ENCODE measurements around the gene DLGAP1.

Gene DLGAP1

DNA sequence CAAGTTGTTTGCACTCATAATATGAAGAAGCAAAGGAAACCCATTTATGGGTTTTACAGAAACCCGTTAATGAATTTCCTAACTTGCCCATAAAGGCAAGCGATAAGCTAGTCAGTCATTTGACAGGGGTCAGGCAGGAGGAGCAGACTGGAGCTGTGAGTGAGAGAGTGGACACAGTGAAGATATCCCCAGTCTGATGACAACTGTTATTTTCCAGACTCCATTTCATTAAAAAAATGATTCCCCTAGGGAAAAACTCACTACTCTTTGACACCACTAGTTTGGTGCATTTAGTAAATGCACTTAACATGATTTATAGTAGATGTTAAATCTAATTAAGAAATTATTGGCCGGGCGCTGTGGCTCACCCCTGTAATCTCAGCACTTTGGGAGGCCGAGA is 924.3 kb downstream of the DLGAP1 start:
- H3K4me1 ChIP-seq (ENCODE audit: control insufficient read depth, insufficient read depth, low read length), result no peaks in the 10 kb centered on the region
- no peaks in the 10 kb centered on the region for H3K36me3 ChIP-seq (ENCODE audit: control insufficient read depth in 2 of 2, insufficient read depth in 2 of 2, low read length in 2 of 2)
- H3K4me3 ChIP-seq (ENCODE audit: low read length in 2 of 2), result no peak overlapping the region
- H3K9ac ChIP-seq (ENCODE audit: low read length in 2 of 2), result no peak overlapping the region
- no peak overlapping the region for H3K27ac ChIP-seq (ENCODE audit: low read length)
- H3K9me3 ChIP-seq (ENCODE audit: control insufficient read depth in 2 of 2, low read length in 2 of 2), result peaks cover 0 to 3% of the 10 kb centered on the region in 2 donors
- H3K27me3 ChIP-seq (ENCODE audit: control insufficient read depth in 1 of 2, insufficient read depth in 2 of 2, low read length in 2 of 2), result no peaks in the 10 kb centered on the region

DNA sequence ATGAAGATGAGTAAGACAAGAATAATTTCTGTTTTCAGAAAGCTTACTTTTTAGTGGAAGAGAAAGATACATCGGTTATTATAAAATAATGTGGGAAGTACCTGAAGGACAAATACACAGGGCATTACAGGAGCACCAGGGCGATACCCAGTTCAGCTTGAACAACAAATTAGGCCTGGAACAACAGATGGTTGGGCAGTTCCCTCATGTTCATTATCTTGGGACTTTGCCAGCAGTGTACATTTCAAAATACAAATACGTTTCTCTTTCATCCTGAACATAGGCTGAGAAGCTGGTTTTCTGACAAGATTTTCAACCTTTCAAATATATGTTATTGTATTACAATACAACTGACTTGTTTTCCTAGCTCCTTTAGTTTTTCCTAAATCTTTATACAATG is 925.5 kb downstream of the DLGAP1 start:
- no peak overlapping the region for H3K4me3 ChIP-seq (ENCODE audit: low read length in 2 of 2)
- H3K27me3 ChIP-seq (ENCODE audit: control insufficient read depth in 1 of 2, insufficient read depth in 2 of 2, low read length in 2 of 2), result no peaks in the 10 kb centered on the region
- no peak overlapping the region for H3K27ac ChIP-seq (ENCODE audit: low read length)
- H3K9ac ChIP-seq (ENCODE audit: low read length in 2 of 2), result no peak overlapping the region
- no peaks in the 10 kb centered on the region for H3K4me1 ChIP-seq (ENCODE audit: control insufficient read depth, insufficient read depth, low read length)
- no peaks in the 10 kb centered on the region for H3K36me3 ChIP-seq (ENCODE audit: control insufficient read depth in 2 of 2, insufficient read depth in 2 of 2, low read length in 2 of 2)
- H3K9me3 ChIP-seq (ENCODE audit: control insufficient read depth in 2 of 2, low read length in 2 of 2), result peaks cover 2 to 3% of the 10 kb centered on the region in 2 donors

DNA sequence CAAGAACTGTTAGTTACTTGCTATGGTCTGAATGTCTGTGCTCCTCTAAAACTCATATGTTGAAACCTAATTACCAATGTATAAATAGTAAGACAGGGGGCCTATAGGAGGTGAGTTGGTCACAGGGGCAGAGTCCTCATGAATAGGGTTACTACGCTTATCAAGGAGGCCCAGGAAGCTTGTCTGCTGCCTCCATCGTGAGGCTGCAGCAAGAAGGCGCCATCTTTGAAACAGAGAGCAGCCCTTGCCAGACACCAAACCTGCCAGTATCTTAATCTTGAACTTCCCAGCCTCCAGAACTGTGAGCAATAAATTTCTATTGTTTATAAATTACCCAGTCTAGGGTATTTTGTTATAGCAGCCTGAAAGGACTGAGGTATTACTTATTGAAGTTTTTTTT is 926.0 kb downstream of the DLGAP1 start:
- Histone ChIP-seq H3K9ac (ENCODE audit: low read length in 2 of 2) (no peak overlapping the region), H3K27me3 (ENCODE audit: control insufficient read depth in 1 of 2, insufficient read depth in 2 of 2, low read length in 2 of 2) (no peaks in the 10 kb centered on the region), H3K4me3 (ENCODE audit: low read length in 2 of 2) (no peak overlapping the region), H3K9me3 (ENCODE audit: control insufficient read depth in 2 of 2, low read length in 2 of 2) (peaks cover 1 to 4% of the 10 kb centered on the region in 2 donors), H3K27ac (ENCODE audit: low read length) (no peak overlapping the region), H3K4me1 (ENCODE audit: control insufficient read depth, insufficient read depth, low read length) (no peaks in the 10 kb centered on the region), H3K36me3 (ENCODE audit: control insufficient read depth in 2 of 2, insufficient read depth in 2 of 2, low read length in 2 of 2) (no peaks in the 10 kb centered on the region)

DNA sequence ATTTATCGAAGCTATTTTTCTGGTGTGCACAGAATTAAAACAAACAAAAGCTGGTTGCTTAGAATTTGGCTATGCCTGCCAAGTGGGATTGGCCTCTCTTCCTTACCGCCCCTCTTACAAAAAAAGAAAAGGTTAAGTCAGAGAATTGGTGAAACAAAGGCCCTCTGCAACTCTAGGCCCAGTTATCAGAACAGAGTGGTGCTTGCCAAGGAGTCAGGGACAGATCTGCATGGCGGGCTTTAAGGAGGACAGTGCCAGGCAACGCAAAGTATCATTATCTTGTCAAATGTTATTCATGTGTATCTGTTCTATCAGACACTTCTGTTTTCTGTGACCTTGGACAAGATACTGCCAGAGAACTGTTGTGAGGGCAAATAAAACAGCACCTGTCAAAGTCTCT is 926.9 kb downstream of the DLGAP1 start:
- peaks cover 0 to 8% of the 10 kb centered on the region in 2 donors for H3K9me3 ChIP-seq (ENCODE audit: control insufficient read depth in 2 of 2, low read length in 2 of 2)
- no peaks in the 10 kb centered on the region for H3K4me1 ChIP-seq (ENCODE audit: control insufficient read depth, insufficient read depth, low read length)
- no peak overlapping the region for H3K27ac ChIP-seq (ENCODE audit: low read length)

DNA sequence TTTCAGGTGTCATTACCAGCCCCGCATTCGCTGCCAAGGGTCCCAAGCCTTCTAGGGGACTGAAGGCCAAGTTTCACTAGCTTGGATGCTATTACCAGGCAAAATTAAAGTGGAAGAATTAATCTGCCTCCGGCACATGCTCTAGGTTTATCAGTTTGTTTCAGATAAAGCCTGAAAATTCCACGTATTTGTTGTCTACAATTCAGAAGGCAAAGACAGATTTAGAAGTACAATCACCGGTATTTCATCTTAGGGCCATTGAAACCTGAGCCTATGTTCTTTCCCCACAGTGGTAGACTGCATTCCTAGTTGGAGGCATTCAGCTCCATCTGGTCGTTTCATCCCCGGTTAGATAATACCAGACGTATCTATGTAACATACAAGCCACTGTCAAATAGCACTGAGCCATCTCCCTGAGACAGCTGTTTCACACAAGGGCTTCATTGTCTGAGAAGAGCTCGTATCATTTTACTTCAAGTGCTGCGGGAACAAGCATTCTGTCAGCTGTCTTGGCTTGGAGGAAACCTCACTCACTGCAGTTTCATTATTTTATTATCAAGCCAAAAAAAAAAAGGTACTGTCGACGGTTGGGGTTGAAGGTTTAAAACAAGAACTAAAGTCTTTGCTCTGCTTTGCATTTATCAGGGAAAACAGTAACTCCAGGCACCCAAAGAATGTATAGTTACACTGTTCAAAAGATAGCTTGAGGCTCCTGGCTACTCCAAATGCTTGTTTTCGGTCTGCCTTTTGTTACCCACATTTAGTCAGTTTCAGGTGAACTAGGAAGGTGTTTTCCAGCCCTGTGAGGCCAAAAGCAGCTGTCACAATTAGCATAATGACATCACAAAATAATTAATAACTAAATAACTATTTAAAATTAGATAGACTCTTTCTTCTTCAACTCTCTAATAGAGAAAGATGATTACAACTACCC is 928.4 kb downstream of the DLGAP1 start:
- Histone ChIP-seq H3K27ac (ENCODE audit: low read length) (no peak overlapping the region), H3K4me3 (ENCODE audit: low read length in 2 of 2) (no peak overlapping the region), H3K4me1 (ENCODE audit: control insufficient read depth, insufficient read depth, low read length) (no peaks in the 10 kb centered on the region), H3K36me3 (ENCODE audit: control insufficient read depth in 2 of 2, insufficient read depth in 2 of 2, low read length in 2 of 2) (no peaks in the 10 kb centered on the region), H3K27me3 (ENCODE audit: control insufficient read depth in 1 of 2, insufficient read depth in 2 of 2, low read length in 2 of 2) (no peaks in the 10 kb centered on the region), H3K9me3 (ENCODE audit: control insufficient read depth in 2 of 2, low read length in 2 of 2) (peaks cover 0 to 8% of the 10 kb centered on the region in 2 donors), H3K9ac (ENCODE audit: low read length in 2 of 2) (no peak overlapping the region)

More for the DNA sequence above, 926.9 kb downstream of the DLGAP1 start:
- H3K27me3 ChIP-seq (ENCODE audit: control insufficient read depth in 1 of 2, insufficient read depth in 2 of 2, low read length in 2 of 2), result no peaks in the 10 kb centered on the region
- H3K9ac ChIP-seq (ENCODE audit: low read length in 2 of 2), result no peak overlapping the region
- no peak overlapping the region for H3K4me3 ChIP-seq (ENCODE audit: low read length in 2 of 2)
- no peaks in the 10 kb centered on the region for H3K36me3 ChIP-seq (ENCODE audit: control insufficient read depth in 2 of 2, insufficient read depth in 2 of 2, low read length in 2 of 2)

DNA sequence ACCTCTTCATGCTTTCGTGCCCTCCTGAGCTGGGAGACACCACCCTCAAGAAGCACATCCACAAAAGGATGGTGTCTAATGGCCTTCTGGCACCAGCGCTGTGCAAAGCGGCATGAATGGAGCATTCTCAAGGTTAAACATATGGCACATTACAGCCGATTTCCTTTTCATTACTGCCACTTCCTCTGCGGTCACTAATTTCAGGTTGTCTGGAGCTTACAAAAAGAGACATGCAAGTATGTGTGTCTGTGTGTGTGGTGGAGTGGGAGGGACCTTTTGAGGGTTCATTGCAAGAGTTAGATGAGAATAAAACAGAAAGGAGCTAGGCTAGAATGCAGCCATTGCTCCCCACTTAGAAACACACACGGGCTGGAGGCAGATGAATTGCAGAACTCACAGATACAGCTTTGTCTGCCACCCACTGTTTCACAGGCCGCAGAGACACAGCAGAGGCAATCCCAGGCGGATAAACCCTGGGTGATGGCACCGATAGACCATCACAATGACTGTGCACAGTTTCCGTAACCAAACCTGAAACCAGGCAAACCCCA is 929.2 kb downstream of the DLGAP1 start:
- Histone ChIP-seq H3K27ac (ENCODE audit: low read length) (no peak overlapping the region), H3K27me3 (ENCODE audit: control insufficient read depth in 1 of 2, insufficient read depth in 2 of 2, low read length in 2 of 2) (no peaks in the 10 kb centered on the region), H3K9me3 (ENCODE audit: control insufficient read depth in 2 of 2, low read length in 2 of 2) (peaks cover 0 to 8% of the 10 kb centered on the region in 2 donors), H3K36me3 (ENCODE audit: control insufficient read depth in 2 of 2, insufficient read depth in 2 of 2, low read length in 2 of 2) (no peaks in the 10 kb centered on the region), H3K4me1 (ENCODE audit: control insufficient read depth, insufficient read depth, low read length) (no peaks in the 10 kb centered on the region), H3K9ac (ENCODE audit: low read length in 2 of 2) (no peak overlapping the region), H3K4me3 (ENCODE audit: low read length in 2 of 2) (no peak overlapping the region)

DNA sequence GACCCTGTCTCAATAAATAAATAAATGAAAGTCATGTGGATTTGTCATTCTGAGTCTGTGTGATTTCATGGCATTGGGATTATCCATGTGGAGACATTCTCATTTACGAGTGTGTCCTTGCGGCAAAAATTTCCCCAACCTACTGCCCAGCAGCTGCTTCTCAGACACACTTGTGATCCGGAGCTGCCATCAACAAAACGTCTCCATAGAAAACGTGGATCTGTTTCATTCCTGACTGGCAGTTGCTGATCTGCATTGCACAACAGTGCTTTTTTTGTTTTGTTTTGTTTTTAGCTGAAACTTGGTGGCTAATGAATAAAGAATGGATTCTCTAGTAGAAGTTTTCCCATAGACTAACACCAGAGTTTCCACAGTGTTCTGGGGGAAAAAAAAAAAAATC is 930.4 kb downstream of the DLGAP1 start:
- Histone ChIP-seq H3K27ac (ENCODE audit: low read length) (no peak overlapping the region), H3K4me1 (ENCODE audit: control insufficient read depth, insufficient read depth, low read length) (no peaks in the 10 kb centered on the region), H3K27me3 (ENCODE audit: control insufficient read depth in 1 of 2, insufficient read depth in 2 of 2, low read length in 2 of 2) (no peaks in the 10 kb centered on the region), H3K36me3 (ENCODE audit: control insufficient read depth in 2 of 2, insufficient read depth in 2 of 2, low read length in 2 of 2) (no peaks in the 10 kb centered on the region), H3K4me3 (ENCODE audit: low read length in 2 of 2) (no peak overlapping the region), H3K9me3 (ENCODE audit: control insufficient read depth in 2 of 2, low read length in 2 of 2) (peaks cover 0 to 8% of the 10 kb centered on the region in 2 donors), H3K9ac (ENCODE audit: low read length in 2 of 2) (no peak overlapping the region)

DNA sequence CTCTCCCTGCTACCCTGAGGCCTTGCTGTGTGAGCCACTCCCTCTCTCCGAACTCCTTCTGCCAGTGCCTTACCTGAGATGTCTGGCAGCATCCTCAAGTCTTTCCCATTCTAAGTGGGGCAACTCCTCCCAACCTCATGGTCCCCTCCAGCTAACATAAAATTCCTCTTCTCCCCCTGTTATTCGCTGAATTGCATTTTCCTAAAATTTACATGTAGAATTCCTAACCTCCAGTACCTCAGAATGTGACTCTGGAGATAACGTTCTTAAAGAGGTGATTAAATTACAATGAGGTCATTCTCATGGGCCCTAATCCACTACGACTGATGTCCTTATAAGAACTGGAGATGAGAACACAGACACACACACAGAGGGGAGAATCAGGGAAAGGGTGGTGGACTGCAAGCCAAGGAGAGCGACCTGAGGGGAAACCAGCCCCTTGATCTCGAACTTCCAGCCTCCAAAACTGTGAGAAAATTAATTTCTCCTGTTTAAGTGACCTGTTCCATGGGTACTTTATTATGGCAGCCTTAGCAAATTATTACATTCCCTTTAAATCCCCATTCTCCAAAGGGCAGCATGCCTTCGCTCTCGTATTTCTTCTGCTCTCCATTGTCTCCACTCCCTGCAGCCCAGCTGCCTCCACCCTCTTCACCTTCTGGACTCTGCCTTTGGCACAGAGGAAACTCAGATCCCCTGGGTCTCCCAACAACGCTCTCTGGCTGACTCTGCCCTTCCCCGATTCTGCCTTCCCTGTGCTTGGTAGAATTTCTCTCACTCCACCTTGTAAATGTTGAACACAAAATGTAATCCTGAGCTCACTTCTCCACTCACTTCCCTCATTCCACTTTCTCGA is 934.6 kb downstream of the DLGAP1 start:
- Histone ChIP-seq H3K9me3 (ENCODE audit: control insufficient read depth in 2 of 2, low read length in 2 of 2) (peaks cover 0 to 8% of the 10 kb centered on the region in 2 donors), H3K9ac (ENCODE audit: low read length in 2 of 2) (no peak overlapping the region), H3K4me3 (ENCODE audit: low read length in 2 of 2) (no peak overlapping the region), H3K36me3 (ENCODE audit: control insufficient read depth in 2 of 2, insufficient read depth in 2 of 2, low read length in 2 of 2) (no peaks in the 10 kb centered on the region), H3K4me1 (ENCODE audit: control insufficient read depth, insufficient read depth, low read length) (no peaks in the 10 kb centered on the region), H3K27ac (ENCODE audit: low read length) (no peak overlapping the region), H3K27me3 (ENCODE audit: control insufficient read depth in 1 of 2, insufficient read depth in 2 of 2, low read length in 2 of 2) (no peaks in the 10 kb centered on the region)

DNA sequence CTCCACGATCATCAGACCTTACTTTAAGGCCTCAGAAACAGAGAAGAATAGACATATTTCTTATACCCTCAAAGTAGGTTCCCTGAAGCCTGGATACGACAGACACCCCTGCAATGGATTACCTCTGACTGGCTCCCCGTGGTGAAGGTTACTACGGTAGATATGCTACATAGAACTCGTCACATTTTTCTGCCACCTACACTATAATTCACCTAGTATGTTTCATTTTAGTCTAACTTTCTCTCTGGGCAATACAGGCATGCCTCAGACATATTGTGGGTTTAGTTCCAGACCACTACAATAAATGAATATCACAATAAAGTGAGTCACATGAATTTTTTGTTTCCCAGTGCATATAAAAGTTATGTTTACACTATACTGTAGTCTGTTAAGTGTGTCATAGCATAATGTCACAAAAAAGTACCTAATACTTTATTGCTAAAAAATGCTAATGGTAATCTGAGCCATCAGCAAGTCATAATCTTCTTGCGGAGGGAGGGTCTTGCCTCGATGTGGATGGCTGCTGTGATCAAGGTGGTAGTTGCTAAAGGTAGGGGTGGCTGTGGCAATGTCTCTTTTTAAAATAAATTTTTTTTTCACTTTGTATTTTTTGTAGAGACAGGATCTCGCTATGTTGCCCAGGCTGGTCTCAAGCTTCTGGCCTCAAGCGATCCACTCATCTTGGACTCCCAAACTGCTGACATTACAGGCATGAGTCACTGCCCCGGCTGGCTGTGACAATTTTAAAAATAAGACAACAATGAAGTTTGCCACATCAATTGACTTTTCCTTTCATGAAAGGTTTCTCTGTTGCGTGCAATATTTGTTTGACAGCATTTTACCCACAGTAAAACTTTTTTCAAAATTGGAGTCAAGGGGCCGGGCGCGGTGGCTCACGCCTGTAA is 940.5 kb downstream of the DLGAP1 start:
- Histone ChIP-seq H3K27ac (ENCODE audit: low read length) (no peak overlapping the region), H3K4me3 (ENCODE audit: low read length in 2 of 2) (no peak overlapping the region), H3K9me3 (ENCODE audit: control insufficient read depth in 2 of 2, low read length in 2 of 2) (no peaks in the 10 kb centered on the region), H3K4me1 (ENCODE audit: control insufficient read depth, insufficient read depth, low read length) (no peaks in the 10 kb centered on the region), H3K9ac (ENCODE audit: low read length in 2 of 2) (no peak overlapping the region), H3K36me3 (ENCODE audit: control insufficient read depth in 2 of 2, insufficient read depth in 2 of 2, low read length in 2 of 2) (no peaks in the 10 kb centered on the region), H3K27me3 (ENCODE audit: control insufficient read depth in 1 of 2, insufficient read depth in 2 of 2, low read length in 2 of 2) (no peaks in the 10 kb centered on the region)

DNA sequence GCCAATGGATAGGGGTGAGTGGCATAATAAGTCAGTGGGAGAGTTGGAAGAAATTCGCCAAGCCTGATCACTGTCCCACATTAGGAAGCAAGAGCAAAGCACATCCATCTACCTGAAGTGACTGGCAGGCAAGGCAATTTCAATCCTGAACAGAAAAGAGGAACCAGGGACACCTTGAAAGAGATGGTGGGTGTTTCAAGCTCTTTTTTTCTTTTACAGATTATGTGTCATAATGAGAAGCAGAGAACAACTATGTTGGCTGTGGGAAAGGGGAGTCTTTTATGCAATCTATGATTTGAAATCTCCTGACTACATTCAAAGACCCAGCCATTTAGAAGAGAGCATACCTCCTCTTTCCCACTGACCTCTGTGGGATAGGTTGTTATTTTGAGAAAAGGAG is 941.6 kb downstream of the DLGAP1 start:
- Histone ChIP-seq H3K27me3 (ENCODE audit: control insufficient read depth in 1 of 2, insufficient read depth in 2 of 2, low read length in 2 of 2) (no peaks in the 10 kb centered on the region), H3K9ac (ENCODE audit: low read length in 2 of 2) (no peak overlapping the region), H3K9me3 (ENCODE audit: control insufficient read depth in 2 of 2, low read length in 2 of 2) (no peaks in the 10 kb centered on the region), H3K4me3 (ENCODE audit: low read length in 2 of 2) (no peak overlapping the region), H3K27ac (ENCODE audit: low read length) (no peak overlapping the region), H3K36me3 (ENCODE audit: control insufficient read depth in 2 of 2, insufficient read depth in 2 of 2, low read length in 2 of 2) (no peaks in the 10 kb centered on the region), H3K4me1 (ENCODE audit: control insufficient read depth, insufficient read depth, low read length) (peaks cover 2% of the 10 kb centered on the region)

All from stomach smooth muscle (tissue), 2 donors.